ENCODE data around the gene KCTD5. TPM values are rescaled to one million over a fixed set of nuclear protein-coding genes. Genes with fewer than 3 reads are reported as not detected.
A peak's percentile ranks its signal among the peaks of the same experiment; 100 is the strongest.
"Not testable (repeated sequence)": the region's sequence is repeated elsewhere in the genome, so short reads cannot be mapped to it uniquely, and the experiment has no call there.

KCTD5 gene
- total RNA-seq, 1 donor from 2014 or later: 18.2 TPM

DNA sequence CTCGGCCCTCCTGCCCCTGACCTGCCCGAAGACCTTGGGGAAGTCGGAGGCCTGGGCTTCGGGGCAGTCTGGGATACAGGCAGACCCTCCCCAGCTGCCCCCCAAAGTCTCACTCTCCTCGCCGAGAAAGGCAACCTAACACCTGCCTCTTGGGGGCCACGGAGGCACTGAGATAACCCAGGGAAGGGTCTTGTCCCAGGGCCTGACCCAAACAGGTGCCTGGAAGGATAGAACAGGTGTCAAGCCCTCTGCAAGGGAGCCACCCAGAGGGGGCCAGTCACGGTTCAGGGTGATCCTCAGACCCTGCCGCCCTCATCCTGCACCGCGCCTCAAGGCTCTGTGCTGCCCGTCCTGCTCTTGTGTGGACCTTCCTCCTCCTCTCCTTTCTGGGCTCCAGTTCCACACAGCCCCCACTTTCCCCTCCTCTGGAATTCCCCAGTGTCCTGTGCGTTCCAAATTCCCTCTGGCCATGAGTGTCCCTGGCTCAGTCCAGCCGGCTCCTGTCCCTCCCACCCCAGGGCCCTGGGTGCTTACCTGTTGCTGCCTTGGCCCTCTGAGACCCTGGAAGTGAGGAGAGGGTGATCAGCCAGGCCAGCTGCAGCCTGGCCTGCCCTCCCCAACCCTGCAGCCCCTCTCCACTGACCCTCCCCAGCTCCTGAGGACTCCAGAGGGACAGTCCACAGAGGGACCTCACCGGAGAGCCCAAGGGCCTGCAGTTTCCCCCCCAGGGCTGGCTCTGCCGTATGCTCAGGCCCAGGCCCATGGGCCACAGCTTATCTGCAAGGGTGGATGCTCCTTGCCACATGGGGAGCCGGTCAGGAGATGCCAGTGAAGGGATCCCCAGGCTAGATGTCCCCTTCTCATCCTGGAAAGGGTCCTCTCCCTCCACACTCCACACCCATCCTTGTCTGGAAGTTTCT, 33.9 kb downstream of the KCTD5 start:
- intact Hi-C loops (cut with DNase I): no loop called here
- ATAC-seq: no peak
- no peak for DNase-seq (ENCODE audit: low spot score)

DNA sequence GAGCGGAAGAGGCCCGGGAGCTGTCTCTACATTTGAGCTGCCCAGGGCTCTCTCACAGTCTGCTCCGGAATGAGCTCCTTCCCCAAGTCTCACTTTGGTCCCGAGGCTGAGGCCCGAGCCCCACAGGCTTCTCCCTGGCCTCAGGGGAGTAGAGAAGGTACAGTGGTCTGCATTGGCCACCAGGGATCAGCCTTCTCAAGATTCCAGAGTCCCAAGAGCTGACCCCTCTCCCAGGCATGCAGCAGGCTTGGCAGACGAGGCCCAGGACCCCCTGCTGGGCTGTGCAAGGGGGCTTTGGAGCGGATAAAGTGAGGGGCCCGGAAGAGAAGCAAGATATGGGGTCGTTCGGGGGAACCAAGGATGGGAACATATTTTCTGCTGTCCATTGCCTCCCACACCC, 34.6 kb downstream of the KCTD5 start:
- no peak for ATAC-seq
- intact Hi-C loops (cut with DNase I): no loop called here
- no peak for DNase-seq (ENCODE audit: low spot score)

GRCh38 chr16:2717383-2718263, 35.3 kb downstream of the KCTD5 start:
- intact Hi-C loops (cut with DNase I): no loop called here
- DNase-seq (ENCODE audit: low spot score) (no peak), ATAC-seq (no peak)

GRCh38 chr16:2719328-2720063, 37.2 kb downstream of the KCTD5 start:
- intact Hi-C loops (cut with DNase I): no loop called here
- no peak for ATAC-seq
- DNase-seq (ENCODE audit: low spot score): no peak

- intact Hi-C loops (cut with DNase I): no loop called here
- no peak for ATAC-seq
Observed at GRCh38 chr16:2720064-2720457, 37.7 kb downstream of the KCTD5 start, which contains the start of gene PRSS27. Gene PRSS27, minus strand, starts transcription at chr16:2720224. Its CDS starts 64 bp downstream, at chr16:2720160.

DNA sequence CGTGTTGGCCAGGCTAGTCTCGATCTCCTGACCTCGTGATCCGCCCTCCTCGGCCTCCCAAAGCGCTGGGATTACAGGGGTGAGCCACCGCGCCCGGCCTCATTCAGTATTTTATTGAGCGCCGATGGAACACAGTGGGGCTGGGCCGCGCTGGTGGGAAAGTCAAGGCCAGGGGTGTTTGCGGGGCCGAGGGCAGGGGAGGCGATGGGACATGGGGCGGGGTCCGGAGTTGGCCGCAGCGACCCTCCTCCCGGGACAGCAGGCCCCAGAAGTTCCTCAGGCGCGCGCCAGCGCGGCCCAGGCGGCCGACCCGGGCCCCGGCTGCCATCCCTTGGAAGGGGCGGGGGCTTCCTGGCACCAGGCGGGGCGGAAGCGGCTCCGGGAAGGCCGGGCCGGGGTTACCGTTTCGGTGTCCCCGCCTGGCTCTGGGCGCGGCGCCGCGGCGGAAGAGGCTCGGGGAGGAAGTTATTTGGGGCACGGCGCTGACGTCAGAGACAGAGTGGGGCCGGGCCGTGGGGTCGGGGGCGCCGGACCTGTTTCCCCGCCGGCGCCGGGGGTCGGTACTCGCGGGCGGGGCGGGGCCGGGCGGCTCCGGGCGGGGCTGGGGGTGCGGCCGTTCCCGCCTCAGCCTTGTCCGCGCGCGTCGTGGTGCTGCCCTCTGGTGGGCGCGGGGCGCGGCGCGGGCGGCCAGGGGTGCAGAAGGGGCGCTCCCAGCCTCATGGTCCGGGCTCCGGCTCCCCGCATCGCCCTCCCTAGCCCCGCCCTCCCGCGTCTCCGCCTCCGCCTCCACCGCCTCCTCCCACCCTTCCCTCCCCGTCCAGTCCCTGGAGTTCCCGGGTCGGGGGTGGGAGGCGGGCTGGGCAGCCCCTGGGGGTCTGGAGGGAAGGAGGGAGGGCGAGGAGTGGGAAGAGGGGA, 38.7 kb downstream of the KCTD5 start:
- ATAC-seq (peak; percentile 86), DNase-seq (ENCODE audit: low spot score) (peak; percentile 86)
- intact Hi-C loops (cut with DNase I): no loop called here

More at GRCh38 chr16:2720064-2720457, 37.7 kb downstream of the KCTD5 start, which contains the start of gene PRSS27:
- DNase-seq (ENCODE audit: low spot score): no peak

- peak; percentile 3 for ATAC-seq
- DNase-seq (ENCODE audit: low spot score); intact Hi-C loops (cut with DNase I): not testable (repeated sequence)
Observed at GRCh38 chr16:2721634-2722173, 39.4 kb downstream of the KCTD5 start.

GRCh38 chr16:2724088-2724676, 41.9 kb downstream of the KCTD5 start:
- no peak for ATAC-seq
- intact Hi-C loops (cut with DNase I): no loop called here
- DNase-seq (ENCODE audit: low spot score): no peak

DNA sequence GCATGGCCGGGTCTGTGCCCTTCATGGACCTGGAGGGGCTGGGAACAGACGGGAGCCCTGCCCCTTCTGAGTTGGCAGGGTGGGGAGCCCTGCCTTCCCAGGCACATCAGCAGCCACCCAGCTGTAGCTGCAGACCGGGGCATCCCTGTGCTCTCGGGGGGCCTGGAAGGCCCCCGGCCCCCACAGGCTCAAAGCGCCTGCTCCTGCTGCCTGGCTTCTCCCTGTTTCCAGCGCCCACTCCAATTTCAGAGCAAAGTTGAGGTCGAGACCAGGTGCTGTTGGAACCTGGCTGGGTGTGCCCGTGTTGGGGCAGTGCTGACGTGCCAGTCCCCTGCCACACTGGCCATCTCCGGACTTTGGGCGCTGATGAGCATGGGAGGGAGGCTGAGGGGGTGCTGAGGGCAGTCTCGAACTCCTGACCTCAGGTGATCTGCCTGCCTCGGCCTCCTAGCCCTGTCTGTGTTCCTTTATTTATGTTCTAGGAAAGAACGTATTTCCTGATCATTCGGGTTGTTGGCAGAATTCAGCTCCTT, 42.6 kb downstream of the KCTD5 start:
- intact Hi-C loops (cut with DNase I): no loop called here
- DNase-seq (ENCODE audit: low spot score): no peak
- no peak for ATAC-seq

DNA sequence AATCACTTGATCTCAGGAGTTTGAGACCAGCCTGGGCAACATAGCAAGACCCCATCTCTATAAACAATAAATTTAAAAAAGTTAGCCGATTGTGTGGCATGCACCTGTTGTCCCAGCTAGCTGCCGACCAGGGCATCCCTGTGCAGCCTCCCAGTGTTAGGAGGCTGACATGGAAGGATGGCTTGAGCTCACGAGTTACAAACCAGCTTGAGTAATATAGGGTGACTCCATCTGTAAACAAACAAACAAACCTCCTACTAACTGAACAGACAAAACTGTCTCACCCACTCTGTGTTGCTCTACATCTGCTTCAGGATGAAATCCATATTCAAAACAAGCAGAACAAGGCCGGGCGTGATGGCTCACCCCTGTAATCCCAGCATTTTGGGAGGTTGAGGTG, 44.6 kb downstream of the KCTD5 start:
- intact Hi-C loops (cut with DNase I): no loop called here
- DNase-seq (ENCODE audit: low spot score) (no peak), ATAC-seq (no peak)

DNA sequence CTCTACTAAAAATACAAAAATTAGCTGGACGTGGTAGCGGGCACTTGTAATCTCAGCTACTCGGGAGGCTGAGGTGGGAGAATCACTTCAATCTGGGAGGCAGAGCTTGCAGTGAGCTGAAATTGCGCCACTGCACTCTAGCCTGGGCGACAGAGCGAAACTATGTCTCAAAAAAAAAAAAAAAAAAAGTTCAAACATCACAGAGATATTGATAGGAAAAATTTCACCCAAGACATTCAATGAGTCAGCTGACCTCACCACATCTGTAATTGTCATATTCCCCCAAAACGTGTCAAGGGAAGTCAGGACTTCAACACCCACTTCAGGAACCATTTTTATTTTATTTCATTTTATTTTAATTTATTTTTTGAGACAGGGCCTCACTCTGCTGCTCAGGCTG, 45.7 kb downstream of the KCTD5 start:
- intact Hi-C loops (cut with DNase I): no loop called here
- no peak for DNase-seq (ENCODE audit: low spot score)
- ATAC-seq: no peak

- intact Hi-C loops (cut with DNase I): no loop called here
- no peak for ATAC-seq
- DNase-seq (ENCODE audit: low spot score): no peak
Observed at GRCh38 chr16:2734844-2735515, 52.7 kb downstream of the KCTD5 start.

GRCh38 chr16:2736476-2737237, 54.3 kb downstream of the KCTD5 start:
- no peak for ATAC-seq
- no peak for DNase-seq (ENCODE audit: low spot score)
- intact Hi-C loops (cut with DNase I): no loop called here

DNA sequence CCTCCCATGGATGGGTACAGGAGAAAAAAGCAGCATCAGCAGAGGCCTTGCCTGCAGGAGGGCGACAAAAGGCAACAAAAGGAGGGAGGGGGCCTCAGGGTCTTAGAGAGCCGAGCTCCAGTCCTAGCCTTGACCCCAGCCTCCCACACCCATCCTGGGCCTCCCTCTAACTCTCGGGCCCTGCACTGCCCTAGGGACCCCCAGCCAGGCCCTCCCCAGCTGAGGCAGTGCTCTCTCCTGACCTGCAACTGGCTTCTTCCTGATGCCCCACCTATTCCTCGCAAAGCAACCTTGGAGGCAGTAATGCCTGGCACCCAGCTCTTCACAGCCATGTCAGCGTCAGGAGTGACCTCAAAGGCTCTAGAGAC, 54.9 kb downstream of the KCTD5 start:
- DNase-seq (ENCODE audit: low spot score) (no peak), ATAC-seq (no peak)
- intact Hi-C loops (cut with DNase I): no loop called here

- intact Hi-C loops (cut with DNase I): no loop called here
- DNase-seq (ENCODE audit: low spot score) (no peak), ATAC-seq (no peak)
Observed at GRCh38 chr16:2737895-2738418, 55.6 kb downstream of the KCTD5 start.

GRCh38 chr16:2738615-2739014, 56.3 kb downstream of the KCTD5 start:
- no peak for ATAC-seq
- intact Hi-C loops (cut with DNase I): no loop called here

More at GRCh38 chr16:2738615-2739014, 56.3 kb downstream of the KCTD5 start:
- DNase-seq (ENCODE audit: low spot score): no peak
